DMS153 treated with DMSO at 0.1 percent for 48 hours (cell line): Measurements from ENCODE around the gene PTTG1.
"Not testable (repeated sequence)": the region's sequence is repeated elsewhere in the genome, so short reads cannot be mapped to it uniquely, and the experiment has no call there.

Experiments
- DNase-seq: peaks from one replicate; lab custom pipeline; 2025; ENCODE audit not compliant: unreplicated experiment; lab: John Stamatoyannopoulos, UW

PTTG1 gene

GRCh38 chr5:160420331-160420610 lies 1.4 kb upstream of the PTTG1 start:
- no peak for DNase-seq

GRCh38 chr5:160423099-160423498 lies 1.4 kb downstream of the PTTG1 start:
- DNase-seq, result peak; percentile 21

GRCh38 chr5:160427607-160428006 lies 6.0 kb downstream of the PTTG1 start:
- DNase-seq, result no peak

- no peak for DNase-seq
Observed at GRCh38 chr5:160432196-160432595, 10.5 kb downstream of the PTTG1 start.

GRCh38 chr5:160432787-160433186 lies 11.1 kb downstream of the PTTG1 start:
- DNase-seq, result no peak

- DNase-seq, result no peak
Observed at GRCh38 chr5:160434022-160434531, 12.4 kb downstream of the PTTG1 start.

- DNase-seq, result no peak
Observed at GRCh38 chr5:160435532-160435931, 13.9 kb downstream of the PTTG1 start.

GRCh38 chr5:160436017-160436416 lies 14.4 kb downstream of the PTTG1 start:
- no peak for DNase-seq

GRCh38 chr5:160436661-160437060 lies 15.0 kb downstream of the PTTG1 start:
- DNase-seq, result not testable (repeated sequence)

GRCh38 chr5:160437271-160437670 lies 15.6 kb downstream of the PTTG1 start:
- DNase-seq, result no peak

GRCh38 chr5:160438316-160439204 lies 16.9 kb downstream of the PTTG1 start:
- no peak for DNase-seq

GRCh38 chr5:160439205-160439600 lies 17.5 kb downstream of the PTTG1 start:
- no peak for DNase-seq

GRCh38 chr5:160441311-160441781 lies 19.7 kb downstream of the PTTG1 start:
- DNase-seq, result no peak

- no peak for DNase-seq
Observed at GRCh38 chr5:160442824-160443431, 21.3 kb downstream of the PTTG1 start.

- no peak for DNase-seq
Observed at GRCh38 chr5:160444407-160444806, 22.8 kb downstream of the PTTG1 start.

- DNase-seq, result no peak
Observed at GRCh38 chr5:160445132-160445531, 23.5 kb downstream of the PTTG1 start.

- DNase-seq, result no peak
Observed at GRCh38 chr5:160445751-160446150, 24.1 kb downstream of the PTTG1 start.

- DNase-seq, result no peak
Observed at GRCh38 chr5:160448886-160449285, 27.2 kb downstream of the PTTG1 start.

- DNase-seq, result no peak
Observed at GRCh38 chr5:160449458-160449857, 27.8 kb downstream of the PTTG1 start.

GRCh38 chr5:160450164-160450932 lies 28.7 kb downstream of the PTTG1 start:
- DNase-seq, result no peak

GRCh38 chr5:160451281-160451680 lies 29.6 kb downstream of the PTTG1 start:
- DNase-seq, result no peak

- no peak for DNase-seq
Observed at GRCh38 chr5:160452036-160452435, 30.4 kb downstream of the PTTG1 start.
